Brain microvascular endothelial cell (primary cell): Measurements from ENCODE around the gene TPST2.
A peak's percentile ranks its signal among the peaks of the same experiment; 100 is the strongest.

Experiments used
- DNase-seq: peaks from one replicate; pipeline ENCODE4 v3.0.0-alpha.2; 2020
- H3K27ac ChIP-seq: fragments of 250-450 bp; sonication (Bioruptor Pico); 2 replicates; pipeline ENCODE4 v1.5.1; 2020; ENCODE audit warnings: mild to moderate bottlenecking, moderate library complexity
- H3K27me3 ChIP-seq: fragments of 250-450 bp; sonication (Bioruptor Pico); replicated peaks from 2 replicates; pipeline ENCODE4 v1.5.1; 2020; ENCODE audit warnings: mild to moderate bottlenecking
- H3K36me3 ChIP-seq: fragments of 250-450 bp; sonication (Bioruptor Pico); replicated peaks from 2 replicates; pipeline ENCODE4 v1.5.1; 2020; ENCODE audit warnings: mild to moderate bottlenecking
- H3K4me3 ChIP-seq: 2 replicates; pipeline ENCODE4 v1.5.1; 2011; ENCODE audit warnings: low read depth, mild to moderate bottlenecking, control low read depth, low read length, moderate library complexity
- in situ Hi-C: cut with HindIII; loops from 2 replicates; pipeline ENCODE4 v1.10.0; 2017; ENCODE audit warnings: low sequenced_read_pairs, low pct_ligation_motif_present
- TF ChIP-seq, protein P1 (sequence below): IDR thresholded peaks from 2 replicates; pipeline ENCODE4 v1.5.1; 2011; ENCODE audit warnings: low read depth, mild to moderate bottlenecking, moderate library complexity, low read length, control low read depth, inconsistent platforms; ENCODE audit errors: missing control alignments

TPST2 gene

DNA sequence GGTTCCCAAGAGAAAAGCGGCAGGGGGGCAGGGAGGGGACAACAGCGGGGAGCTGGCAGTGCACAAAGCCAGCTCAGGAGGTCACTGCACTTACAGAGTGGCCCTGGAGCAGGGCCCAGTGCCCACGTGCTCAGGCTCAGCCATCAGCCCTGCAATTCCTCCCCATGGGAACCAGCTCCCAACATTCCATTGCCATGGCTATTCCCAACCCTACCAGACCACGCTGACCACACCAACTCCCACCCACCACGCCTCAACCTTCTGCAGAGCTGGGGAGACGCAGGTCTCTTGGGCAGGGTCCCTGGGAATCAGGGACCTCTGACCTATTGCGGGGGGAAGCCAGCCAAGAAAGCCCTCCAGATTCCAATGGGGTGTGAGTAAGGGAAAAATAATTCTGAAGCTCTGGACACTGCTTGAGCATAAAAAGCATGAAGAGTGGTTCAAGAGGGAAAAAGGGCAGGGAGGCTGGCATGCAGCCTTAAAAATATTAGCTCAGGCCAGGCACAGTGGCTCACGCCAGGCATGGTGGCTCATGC lies 39.4 kb downstream of the TPST2 start:
- TF ChIP-seq, protein P1, sequence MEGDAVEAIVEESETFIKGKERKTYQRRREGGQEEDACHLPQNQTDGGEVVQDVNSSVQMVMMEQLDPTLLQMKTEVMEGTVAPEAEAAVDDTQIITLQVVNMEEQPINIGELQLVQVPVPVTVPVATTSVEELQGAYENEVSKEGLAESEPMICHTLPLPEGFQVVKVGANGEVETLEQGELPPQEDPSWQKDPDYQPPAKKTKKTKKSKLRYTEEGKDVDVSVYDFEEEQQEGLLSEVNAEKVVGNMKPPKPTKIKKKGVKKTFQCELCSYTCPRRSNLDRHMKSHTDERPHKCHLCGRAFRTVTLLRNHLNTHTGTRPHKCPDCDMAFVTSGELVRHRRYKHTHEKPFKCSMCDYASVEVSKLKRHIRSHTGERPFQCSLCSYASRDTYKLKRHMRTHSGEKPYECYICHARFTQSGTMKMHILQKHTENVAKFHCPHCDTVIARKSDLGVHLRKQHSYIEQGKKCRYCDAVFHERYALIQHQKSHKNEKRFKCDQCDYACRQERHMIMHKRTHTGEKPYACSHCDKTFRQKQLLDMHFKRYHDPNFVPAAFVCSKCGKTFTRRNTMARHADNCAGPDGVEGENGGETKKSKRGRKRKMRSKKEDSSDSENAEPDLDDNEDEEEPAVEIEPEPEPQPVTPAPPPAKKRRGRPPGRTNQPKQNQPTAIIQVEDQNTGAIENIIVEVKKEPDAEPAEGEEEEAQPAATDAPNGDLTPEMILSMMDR: no peak
- Histone ChIP-seq H3K36me3 (peaks cover 3% of the 10 kb centered on the region), H3K27me3 (no peaks in the 10 kb centered on the region), H3K27ac (peak overlapping the region; percentile 73), H3K4me3 (no peak overlapping the region)
- DNase-seq: peak; percentile 87
- in situ Hi-C loops: no loop called here

DNA sequence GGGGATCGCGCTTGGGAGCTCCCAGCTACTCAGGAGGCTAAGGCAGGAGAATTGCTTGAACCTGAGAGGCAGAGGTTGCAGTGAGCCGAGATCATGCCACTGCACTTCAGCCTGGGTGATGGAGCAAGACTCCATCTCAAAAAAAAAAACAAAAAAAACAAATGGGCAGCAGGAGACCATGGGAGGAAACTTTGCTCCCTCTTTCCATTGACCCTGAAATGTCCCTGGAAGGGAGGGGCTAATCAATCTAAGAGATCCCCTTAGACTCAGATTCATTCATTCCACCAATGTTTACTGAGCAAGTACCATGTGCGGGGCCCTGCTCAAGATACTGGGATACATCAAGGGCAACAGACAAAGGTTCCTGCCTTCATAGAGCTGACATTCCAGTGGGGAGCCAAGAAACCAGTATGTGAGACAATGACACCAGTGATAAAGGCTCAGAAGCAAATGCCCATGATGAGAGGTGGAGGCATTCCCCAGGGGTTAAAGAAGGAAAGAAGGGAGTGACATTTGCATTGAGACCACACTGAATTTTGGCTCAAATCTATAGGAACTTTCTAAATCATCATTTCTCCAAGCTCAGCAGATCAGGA lies 39.9 kb downstream of the TPST2 start:
- DNase-seq: peak; percentile 15
- in situ Hi-C loops: no loop called here
- no peak overlapping the region for H3K4me3 ChIP-seq
- TF ChIP-seq, protein P1: no peak
- H3K27ac ChIP-seq: peak overlapping the region; percentile 73
- peaks cover 3% of the 10 kb centered on the region for H3K36me3 ChIP-seq
- H3K27me3 ChIP-seq: no peaks in the 10 kb centered on the region

DNA sequence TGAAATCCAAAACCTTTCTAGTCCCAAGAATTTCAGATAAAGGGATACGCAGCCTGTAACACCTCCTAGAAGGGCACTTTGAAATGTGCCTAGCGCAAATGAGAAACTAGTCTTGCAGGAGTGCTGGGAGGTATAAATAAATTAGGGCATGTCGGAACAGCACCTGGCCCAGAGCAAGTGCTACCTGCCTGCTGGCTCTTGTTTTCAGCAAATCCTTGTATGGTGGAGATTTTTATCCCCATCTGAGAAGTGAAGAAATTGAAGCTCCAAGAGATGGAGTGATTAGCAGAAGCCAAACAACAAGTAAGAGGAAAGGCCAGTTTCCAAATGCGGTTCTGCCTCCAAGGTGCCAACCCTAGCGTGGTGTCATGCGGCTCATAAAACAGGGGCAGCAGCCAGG lies 40.9 kb downstream of the TPST2 start:
- in situ Hi-C loops: no loop called here
- H3K27me3 ChIP-seq: no peaks in the 10 kb centered on the region
- H3K4me3 ChIP-seq: no peak overlapping the region
- no peak for DNase-seq
- TF ChIP-seq, protein P1: no peak
- H3K27ac ChIP-seq: no peak overlapping the region
- peaks cover 3% of the 10 kb centered on the region for H3K36me3 ChIP-seq

DNA sequence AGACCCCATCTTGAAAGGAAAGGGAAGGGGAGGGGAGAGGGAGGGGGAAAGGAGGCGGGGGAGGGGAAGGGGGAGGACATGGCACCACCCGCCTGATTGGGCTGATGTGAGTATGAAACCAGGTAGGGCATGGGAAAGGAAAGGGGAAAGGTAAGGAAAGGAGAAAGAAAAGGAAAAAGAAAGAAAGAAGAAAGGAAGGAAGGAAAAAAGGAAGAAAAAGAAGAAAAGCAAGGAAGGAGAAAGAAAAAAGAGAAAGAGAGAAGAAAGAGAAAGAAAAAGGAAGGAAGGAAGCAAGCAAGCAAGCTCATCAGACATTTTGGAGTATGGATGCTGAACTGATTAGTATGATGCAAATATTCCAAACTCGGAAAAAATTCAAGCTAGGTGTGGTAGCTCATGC lies 41.6 kb downstream of the TPST2 start:
- Histone ChIP-seq H3K27ac (no peak overlapping the region), H3K27me3 (no peaks in the 10 kb centered on the region), H3K36me3 (peaks cover 3% of the 10 kb centered on the region), H3K4me3 (no peak overlapping the region)
- no peak for DNase-seq
- in situ Hi-C loops: no loop called here
- TF ChIP-seq, protein P1: no peak

DNA sequence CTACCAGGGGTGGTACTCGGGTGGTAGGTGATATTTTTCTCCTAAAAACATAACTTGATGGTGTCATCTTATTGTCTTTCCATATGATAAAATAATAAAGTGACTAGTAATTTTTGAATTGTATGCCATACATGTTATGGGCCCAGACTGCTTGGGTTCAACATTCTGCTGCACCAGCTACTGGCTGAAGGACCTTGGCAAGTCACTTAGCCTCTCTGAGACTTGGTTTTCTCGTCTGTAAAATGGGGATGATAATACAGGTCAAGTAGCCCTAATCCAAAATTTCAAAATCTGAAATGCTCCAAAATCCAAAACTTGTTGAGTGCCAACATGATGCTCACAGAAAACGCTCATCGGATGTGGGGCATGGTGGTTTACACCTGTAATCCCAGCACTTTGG lies 42.1 kb downstream of the TPST2 start:
- Histone ChIP-seq H3K36me3 (peaks cover 3% of the 10 kb centered on the region), H3K27me3 (no peaks in the 10 kb centered on the region), H3K4me3 (no peak overlapping the region), H3K27ac (no peak overlapping the region)
- in situ Hi-C loops: no loop called here
- TF ChIP-seq, protein P1: no peak
- no peak for DNase-seq

DNA sequence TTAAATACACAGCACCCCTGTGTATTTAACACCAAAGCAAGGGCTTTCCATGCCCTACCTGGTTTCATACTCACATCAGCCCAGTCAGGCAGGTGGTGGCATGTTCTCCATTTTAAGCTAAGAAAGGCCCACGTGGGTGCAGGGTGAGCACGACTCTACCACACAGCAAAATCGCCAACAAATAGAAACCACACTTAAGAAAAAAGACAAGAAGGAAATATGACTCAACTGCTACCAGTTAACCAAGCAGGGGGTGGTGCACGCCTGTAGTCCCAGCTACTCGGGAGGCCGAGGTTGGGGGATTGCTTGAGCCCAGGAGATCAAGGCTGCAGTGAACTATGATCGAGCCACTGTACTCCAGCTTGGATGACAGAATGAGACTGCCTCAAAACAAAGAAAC lies 42.5 kb downstream of the TPST2 start:
- TF ChIP-seq, protein P1: no peak
- no peak for DNase-seq
- in situ Hi-C loops: no loop called here
- H3K4me3 ChIP-seq: no peak overlapping the region
- H3K27me3 ChIP-seq: no peaks in the 10 kb centered on the region
- no peak overlapping the region for H3K27ac ChIP-seq
- H3K36me3 ChIP-seq: peaks cover 3% of the 10 kb centered on the region
